NCI-H1092 (cell line): Measurements from ENCODE around the gene KMT2E.

Experiments
- DNase-seq: peaks from one replicate; lab custom pipeline; 2025; lab: John Stamatoyannopoulos, UW

Gene KMT2E

DNA sequence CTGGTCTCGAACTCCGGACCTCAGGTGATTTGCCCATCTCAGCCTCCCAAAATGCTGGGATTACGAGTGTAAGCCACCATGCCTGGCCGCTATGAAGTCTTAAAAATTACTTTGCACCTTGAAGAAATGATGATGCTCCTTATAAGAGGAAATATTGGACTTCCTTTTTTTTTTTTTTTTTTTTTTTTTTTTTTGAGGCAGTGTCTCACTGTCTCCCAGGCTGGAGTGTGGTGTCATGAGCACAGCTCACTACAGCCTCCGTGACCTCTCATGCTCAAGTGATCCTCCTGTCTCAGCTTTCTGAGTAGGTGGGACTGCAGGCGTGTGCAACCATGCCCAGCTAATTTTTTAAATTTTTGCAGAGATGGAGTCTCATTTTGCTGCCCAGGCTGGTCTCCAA, 65.3 kb downstream of the KMT2E start:
- DNase-seq: no peak

GRCh38 chr7:105084581-105084980, 70.6 kb downstream of the KMT2E start:
- DNase-seq: no peak

- no peak for DNase-seq
Observed at GRCh38 chr7:105086850-105087249, 72.8 kb downstream of the KMT2E start.

GRCh38 chr7:105087981-105088380, 74.0 kb downstream of the KMT2E start:
- no peak for DNase-seq

- no peak for DNase-seq
Observed at GRCh38 chr7:105088456-105088855, 74.5 kb downstream of the KMT2E start.

- DNase-seq: no peak
Observed at GRCh38 chr7:105094966-105095365, 81.0 kb downstream of the KMT2E start.

GRCh38 chr7:105096306-105096705, 82.3 kb downstream of the KMT2E start:
- DNase-seq: no peak

GRCh38 chr7:105097619-105098018, 83.6 kb downstream of the KMT2E start:
- no peak for DNase-seq

- DNase-seq: no peak
Observed at GRCh38 chr7:105098863-105099515, 85.0 kb downstream of the KMT2E start.

DNA sequence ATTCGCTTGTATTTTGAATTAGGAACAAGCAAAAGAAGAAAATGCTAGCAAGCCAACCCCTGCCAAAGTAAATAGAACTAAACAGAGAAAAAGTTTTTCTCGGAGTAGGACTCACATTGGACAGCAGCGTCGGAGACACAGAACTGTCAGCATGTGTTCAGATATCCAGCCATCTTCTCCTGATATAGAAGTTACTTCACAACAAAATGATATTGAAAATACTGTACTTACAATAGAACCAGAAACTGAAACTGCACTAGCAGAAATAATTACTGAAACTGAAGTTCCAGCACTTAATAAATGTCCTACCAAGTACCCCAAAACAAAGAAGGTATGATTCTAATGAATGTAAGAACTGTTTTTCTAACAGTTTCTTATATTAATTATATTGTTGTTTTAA, 87.9 kb downstream of the KMT2E start:
- DNase-seq: no peak

GRCh38 chr7:105102557-105103352, 88.8 kb downstream of the KMT2E start:
- DNase-seq: no peak

DNA sequence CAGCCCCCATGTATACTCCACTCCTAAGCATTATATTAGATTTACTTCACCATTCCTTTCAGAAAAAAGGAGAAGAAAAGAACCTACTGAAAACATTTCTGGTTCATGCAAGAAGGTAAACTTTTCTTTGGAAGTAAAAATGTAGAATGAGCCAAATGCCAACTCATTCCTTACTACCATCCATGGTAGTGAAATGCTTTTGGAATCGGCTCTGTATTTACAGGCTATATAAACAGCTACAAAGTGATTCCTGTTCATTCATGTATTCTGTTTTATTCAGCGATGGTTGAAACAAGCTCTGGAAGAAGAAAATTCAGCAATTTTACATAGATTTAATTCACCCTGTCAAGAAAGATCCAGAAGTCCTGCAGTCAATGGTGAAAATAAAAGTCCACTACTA, 91.6 kb downstream of the KMT2E start:
- no peak for DNase-seq

DNA sequence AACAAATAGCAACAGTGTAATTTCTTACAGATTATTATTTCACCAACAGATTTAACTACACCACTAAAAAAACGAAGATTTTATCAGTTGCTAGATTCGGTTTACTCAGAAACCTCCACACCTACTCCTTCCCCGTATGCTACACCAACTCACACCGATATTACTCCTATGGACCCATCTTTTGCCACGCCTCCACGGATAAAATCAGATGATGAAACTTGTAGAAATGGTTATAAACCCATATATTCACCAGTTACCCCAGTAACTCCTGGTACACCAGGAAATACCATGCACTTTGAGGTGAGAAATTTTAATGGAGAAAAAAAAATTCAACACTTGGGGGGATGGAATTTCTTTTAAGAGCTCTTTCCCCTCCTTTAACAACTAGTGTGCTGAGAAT, 92.5 kb downstream of the KMT2E start:
- no peak for DNase-seq

DNA sequence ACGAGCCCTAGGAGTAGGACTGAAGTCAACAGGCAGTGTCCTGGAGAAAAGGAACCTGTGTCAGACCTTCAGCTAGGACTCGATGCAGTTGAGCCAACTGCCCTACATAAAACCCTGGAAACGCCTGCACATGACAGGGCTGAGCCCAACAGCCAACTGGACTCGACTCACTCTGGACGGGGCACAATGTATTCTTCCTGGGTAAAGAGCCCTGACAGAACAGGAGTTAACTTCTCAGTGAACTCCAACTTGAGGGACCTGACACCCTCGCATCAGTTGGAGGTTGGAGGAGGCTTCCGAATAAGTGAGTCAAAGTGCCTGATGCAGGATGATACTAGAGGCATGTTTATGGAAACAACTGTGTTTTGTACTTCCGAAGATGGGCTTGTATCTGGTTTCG, 93.5 kb downstream of the KMT2E start:
- no peak for DNase-seq

DNA sequence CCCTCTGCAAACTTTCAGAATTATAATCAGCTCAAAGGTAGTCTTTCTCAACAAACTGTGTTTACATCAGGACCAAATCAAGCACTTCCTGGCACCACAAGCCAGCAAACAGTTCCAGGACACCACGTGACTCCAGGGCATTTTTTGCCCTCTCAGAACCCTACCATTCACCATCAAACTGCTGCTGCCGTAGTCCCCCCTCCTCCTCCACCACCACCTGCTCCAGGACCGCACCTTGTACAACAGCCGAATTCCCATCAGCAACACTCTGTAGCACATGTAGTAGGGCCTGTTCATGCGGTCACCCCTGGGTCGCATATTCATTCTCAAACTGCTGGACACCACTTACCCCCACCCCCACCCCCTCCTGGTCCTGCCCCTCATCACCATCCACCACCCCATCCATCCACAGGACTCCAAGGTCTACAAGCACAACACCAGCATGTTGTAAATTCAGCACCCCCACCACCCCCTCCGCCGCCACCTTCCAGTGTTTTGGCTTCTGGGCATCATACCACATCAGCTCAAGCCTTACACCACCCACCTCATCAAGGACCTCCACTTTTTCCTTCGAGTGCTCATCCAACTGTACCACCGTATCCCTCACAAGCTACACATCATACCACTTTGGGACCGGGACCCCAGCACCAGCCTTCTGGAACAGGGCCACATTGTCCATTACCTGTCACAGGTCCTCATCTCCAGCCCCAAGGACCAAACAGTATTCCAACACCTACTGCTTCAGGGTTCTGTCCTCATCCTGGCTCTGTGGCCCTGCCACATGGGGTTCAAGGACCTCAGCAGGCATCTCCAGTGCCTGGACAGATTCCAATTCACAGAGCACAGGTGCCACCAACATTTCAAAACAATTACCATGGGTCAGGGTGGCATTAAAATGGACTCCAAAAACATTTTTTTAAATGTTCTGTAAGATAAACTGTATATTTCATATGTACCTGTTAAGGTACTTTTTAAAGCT, 98.7 kb downstream of the KMT2E start:
- no peak for DNase-seq

DNA sequence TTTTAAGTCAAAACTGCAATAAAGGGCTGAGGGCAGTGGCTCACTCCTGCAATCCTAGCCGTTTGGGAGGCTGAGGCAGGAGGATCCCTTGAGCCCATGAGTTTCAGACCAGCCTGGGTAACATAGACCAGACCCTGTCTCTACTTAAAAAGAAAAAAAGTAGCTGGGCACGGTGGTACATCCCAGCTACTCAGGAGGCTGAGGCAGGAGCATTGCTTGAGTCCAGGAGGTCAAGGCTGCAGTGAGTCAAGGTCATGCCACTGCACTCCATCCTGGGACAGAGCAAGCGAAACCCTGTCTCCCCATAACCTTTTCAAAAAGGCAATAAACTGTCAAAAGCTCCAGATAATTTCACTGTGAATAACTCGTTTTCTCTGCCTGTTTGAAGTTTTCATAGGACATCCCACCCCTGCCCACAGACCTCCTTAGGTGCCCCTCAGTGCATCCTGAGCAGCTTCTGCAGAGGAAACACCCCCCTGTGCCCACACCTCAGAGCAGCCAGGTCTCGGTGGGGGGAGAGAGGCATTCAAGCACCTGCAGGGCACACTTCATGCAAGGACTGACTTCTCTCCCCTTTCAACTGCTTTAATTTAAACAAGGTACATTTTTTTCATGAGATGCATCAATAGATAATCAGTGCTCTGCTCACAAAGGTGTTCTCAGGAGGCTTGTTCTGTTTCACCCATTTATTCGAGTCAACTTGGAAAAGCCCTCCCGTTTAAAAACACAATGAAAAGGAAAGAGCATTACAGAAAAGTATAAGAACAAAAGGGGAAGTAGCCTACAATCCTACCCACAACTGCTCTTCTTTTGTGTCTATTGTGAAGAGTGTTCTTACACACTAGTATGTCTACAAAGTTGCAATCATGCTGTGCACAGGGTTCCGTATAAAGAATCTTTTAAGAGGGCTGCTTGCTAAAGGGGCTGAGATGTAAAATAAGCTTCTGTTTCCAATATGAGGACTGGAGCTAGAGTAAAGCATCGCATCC, 104.9 kb downstream of the KMT2E start:
- DNase-seq: no peak

DNA sequence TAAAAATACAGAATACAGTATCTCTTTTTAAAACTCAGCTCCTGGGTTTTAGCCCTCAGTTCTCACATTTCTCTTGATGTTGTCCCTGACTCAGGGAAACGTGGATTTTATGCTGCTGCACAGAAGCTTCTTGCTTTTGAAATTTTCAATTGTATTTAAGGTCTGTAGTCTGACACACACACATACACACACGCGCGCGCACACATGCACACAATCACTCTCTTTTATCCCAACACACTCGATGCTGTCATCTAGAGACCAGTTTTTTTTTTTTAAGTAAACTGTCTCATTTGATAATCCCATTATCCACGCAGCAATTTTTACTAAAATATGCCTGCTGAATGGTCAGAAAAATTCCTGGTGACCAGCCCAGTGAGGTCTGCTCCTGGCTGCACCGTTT, 108.6 kb downstream of the KMT2E start:
- DNase-seq: no peak

DNA sequence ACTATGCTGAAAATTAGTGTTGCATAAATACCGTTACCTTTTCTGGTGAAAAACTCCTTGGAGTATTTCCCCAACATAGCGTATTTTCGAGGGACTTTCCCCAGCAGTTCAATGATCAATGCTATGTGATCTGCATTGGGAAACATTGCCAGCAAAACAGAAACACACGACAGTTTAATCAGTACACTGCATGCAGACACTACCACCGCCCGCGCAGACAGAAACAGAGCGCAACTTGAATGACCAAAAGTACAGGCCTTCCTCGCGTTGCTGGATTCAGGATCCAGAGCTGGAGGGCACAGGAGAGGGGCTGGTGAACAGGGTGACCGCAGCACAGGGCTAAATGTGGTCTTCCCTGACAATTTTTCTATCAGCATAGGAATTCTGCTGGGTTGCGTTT, 111.7 kb downstream of the KMT2E start:
- no peak for DNase-seq

GRCh38 chr7:105126436-105126975, 112.5 kb downstream of the KMT2E start:
- no peak for DNase-seq

DNA sequence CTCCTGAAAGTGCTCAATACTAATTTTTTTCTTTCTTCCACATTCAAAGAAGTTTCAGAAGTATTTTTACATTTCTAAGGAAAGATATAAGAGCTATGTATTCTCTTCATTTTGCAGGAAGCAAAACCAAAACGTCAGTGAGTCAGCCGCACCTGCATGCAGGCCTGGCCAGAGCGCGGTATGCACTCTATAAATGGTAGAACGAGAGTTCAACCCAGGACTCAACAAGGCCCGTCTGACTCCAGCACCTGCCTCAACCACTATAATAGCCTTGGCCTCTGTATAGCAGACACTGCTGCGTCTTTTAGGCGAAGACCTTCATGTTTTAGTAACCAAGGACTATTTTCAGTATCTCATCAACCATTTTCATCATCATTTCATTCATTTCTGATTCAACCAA, 113.2 kb downstream of the KMT2E start:
- DNase-seq: no peak

GRCh38 chr7:105130048-105130447, 116.0 kb downstream of the KMT2E start:
- no peak for DNase-seq
